Stimulated activated naive B cell treated with anti-CD40 and anti-IgM and Interleukin-4, amounts not matched to agents 10 μg/mL and 1 μg/mL and 100 μg/mL, for 72 hours (primary cell): Measurements from ENCODE around the gene SLC25A26.

ENCODE experiments used
- ATAC-seq, 2 donors: fragments of 150-1000 bp; cut with Tn5 transposase; replicated peaks; 2 replicates each; pipeline ENCODE4 v1.10.0; 2021; ENCODE audit warnings: moderate library complexity in 1 of 2
- DNase-seq: peaks from one replicate; pipeline ENCODE4 v3.0.0; 2021
- H3K27ac Mint-ChIP-seq: one replicate; pipeline ENCODE4 v1.8.0; 2022; ENCODE audit warnings: mild to moderate bottlenecking, mixed read lengths
- H3K27me3 Mint-ChIP-seq, 2 donors: one replicate each; pipeline ENCODE4 v1.8.0; 2022; ENCODE audit warnings: mixed read lengths in 2 of 2
- H3K36me3 Mint-ChIP-seq, 2 donors: one replicate each; pipeline ENCODE4 v1.8.0; 2022; ENCODE audit warnings: mixed read lengths in 2 of 2, mild to moderate bottlenecking in 1 of 2
- H3K4me1 Mint-ChIP-seq, 2 donors: one replicate each; pipeline ENCODE4 v1.8.0; 2022; ENCODE audit warnings: mixed read lengths in 2 of 2, mild to moderate bottlenecking in 1 of 2
- H3K4me3 Mint-ChIP-seq, 2 donors: one replicate each; pipeline ENCODE4 v1.8.0; 2022; ENCODE audit warnings: mild to moderate bottlenecking in 2 of 2, mixed read lengths in 2 of 2, moderate library complexity in 1 of 2
- H3K9me3 Mint-ChIP-seq, 2 donors: one replicate each; pipeline ENCODE4 v1.8.0; 2022; ENCODE audit warnings: mixed read lengths in 2 of 2, mild to moderate bottlenecking in 1 of 2

Gene SLC25A26

GRCh38 chr3:66366747-66367146, 145.9 kb downstream of the SLC25A26 start:
- no peak overlapping the region for H3K27ac Mint-ChIP-seq
- H3K27me3 Mint-ChIP-seq, result no peaks in the 10 kb centered on the region
- DNase-seq (no peak), ATAC-seq (no peak)
- H3K4me3 Mint-ChIP-seq, result no peak overlapping the region
- H3K4me1 Mint-ChIP-seq, result peaks cover 0 to 5% of the 10 kb centered on the region in 2 donors
- H3K9me3 Mint-ChIP-seq, result no peaks in the 10 kb centered on the region
- peaks cover 16 to 30% of the 10 kb centered on the region in 2 donors for H3K36me3 Mint-ChIP-seq

- no peak overlapping the region for H3K27ac Mint-ChIP-seq
- ATAC-seq (no peak), DNase-seq (no peak)
- no peaks in the 10 kb centered on the region for H3K27me3 Mint-ChIP-seq
- H3K9me3 Mint-ChIP-seq, result no peaks in the 10 kb centered on the region
- H3K4me3 Mint-ChIP-seq, result no peak overlapping the region
- H3K4me1 Mint-ChIP-seq, result peaks cover 5% of the 10 kb centered on the region in 2 donors
- peaks cover 16 to 23% of the 10 kb centered on the region in 2 donors for H3K36me3 Mint-ChIP-seq
Observed at GRCh38 chr3:66367979-66368378, 147.2 kb downstream of the SLC25A26 start.

- DNase-seq, result no peak
- ATAC-seq, result no peak
- Mint-ChIP-seq H3K4me1 (peaks cover 5% of the 10 kb centered on the region in 2 donors), H3K36me3 (peaks cover 16 to 27% of the 10 kb centered on the region in 2 donors), H3K4me3 (no peak overlapping the region), H3K9me3 (no peaks in the 10 kb centered on the region), H3K27me3 (no peaks in the 10 kb centered on the region), H3K27ac (no peak overlapping the region)
Observed at GRCh38 chr3:66370179-66370578, 149.4 kb downstream of the SLC25A26 start.

DNA sequence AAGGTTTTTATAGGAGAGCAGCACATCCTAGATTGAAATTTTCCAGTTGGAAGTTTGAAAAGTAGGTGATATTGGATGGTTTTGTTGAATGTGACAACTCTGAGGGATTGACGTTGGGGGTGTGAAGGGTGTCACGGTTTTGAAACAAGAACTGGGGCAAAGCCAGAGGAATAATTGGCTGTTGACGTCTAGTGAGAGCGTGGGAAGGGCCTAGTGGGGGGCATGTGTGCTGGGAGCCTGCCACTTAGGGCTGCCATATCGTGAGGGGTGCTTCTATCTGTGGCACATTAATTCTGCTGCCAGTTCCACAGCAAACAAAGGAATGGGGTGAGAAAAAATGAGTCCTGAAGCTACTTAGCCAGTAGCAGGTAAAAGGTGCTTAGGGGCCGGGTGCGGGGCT, 150.6 kb downstream of the SLC25A26 start:
- Mint-ChIP-seq H3K9me3 (no peaks in the 10 kb centered on the region), H3K27ac (no peak overlapping the region), H3K36me3 (peaks cover 16 to 35% of the 10 kb centered on the region in 2 donors), H3K4me1 (peaks cover 3 to 5% of the 10 kb centered on the region in 2 donors), H3K4me3 (no peak overlapping the region), H3K27me3 (no peaks in the 10 kb centered on the region)
- ATAC-seq, result no peak
- no peak for DNase-seq

DNA sequence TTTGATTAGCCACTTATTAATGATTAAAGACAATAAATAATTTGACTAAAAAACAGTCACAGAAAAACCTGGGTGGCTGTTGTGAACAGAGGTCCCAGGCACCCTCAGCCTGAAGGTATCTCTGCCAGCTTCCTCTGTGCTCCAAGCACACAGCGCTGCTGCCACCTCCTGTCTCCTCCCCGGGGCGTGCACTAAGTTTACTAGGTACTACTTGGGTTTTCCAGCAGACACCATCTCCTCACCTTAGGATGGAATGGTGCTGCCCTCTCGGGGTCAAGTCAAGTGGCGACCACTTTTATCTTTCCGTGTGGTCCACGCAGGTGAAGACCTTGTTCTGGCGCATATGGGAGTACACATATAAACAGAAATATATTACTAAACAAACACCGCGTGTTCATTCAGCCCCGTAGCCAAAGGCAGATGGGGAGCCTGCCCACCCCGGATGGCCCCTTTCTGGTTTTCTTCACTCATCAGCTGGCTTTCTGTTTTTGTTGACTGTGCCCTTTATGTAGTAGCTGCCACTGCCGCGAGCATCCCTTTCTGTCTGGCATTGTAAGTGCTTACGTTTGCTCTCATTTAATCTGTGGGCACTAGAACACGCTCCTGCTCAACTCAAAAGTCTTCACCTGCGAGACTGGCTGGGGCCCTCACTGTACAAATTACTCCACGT, 152.0 kb downstream of the SLC25A26 start:
- ATAC-seq, result peak in 1 of 2 donors; percentile 39
- no peak overlapping the region for H3K4me3 Mint-ChIP-seq
- H3K36me3 Mint-ChIP-seq, result peaks cover 19 to 40% of the 10 kb centered on the region in 2 donors
- H3K4me1 Mint-ChIP-seq, result peaks cover 3 to 5% of the 10 kb centered on the region in 2 donors
- no peak for DNase-seq
- no peaks in the 10 kb centered on the region for H3K9me3 Mint-ChIP-seq
- no peak overlapping the region for H3K27ac Mint-ChIP-seq
- no peaks in the 10 kb centered on the region for H3K27me3 Mint-ChIP-seq

DNA sequence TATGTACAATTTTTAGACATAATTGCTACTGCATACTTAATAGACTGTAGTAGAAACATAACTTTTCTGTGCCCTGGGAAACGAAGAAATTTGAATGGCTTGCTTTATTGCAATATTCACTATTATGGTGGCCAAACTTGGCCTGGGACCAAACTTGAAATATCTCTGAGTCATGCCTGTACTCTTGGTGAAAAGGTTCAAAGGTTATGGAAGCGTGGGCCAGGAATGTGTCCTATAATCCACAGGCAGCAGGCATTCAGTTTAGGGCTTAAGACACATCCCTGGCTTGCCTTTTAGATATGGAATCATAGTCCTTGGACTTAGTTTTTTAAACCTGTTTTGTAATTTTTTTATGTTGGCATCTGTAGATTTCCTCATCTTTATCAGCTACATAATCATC, 155.8 kb downstream of the SLC25A26 start:
- no peak for DNase-seq
- H3K4me1 Mint-ChIP-seq, result peaks cover 0 to 5% of the 10 kb centered on the region in 2 donors
- H3K36me3 Mint-ChIP-seq, result peaks cover 19 to 52% of the 10 kb centered on the region in 2 donors
- no peaks in the 10 kb centered on the region for H3K9me3 Mint-ChIP-seq
- H3K4me3 Mint-ChIP-seq, result no peak overlapping the region
- no peak overlapping the region for H3K27ac Mint-ChIP-seq
- no peak for ATAC-seq
- H3K27me3 Mint-ChIP-seq, result no peaks in the 10 kb centered on the region

- DNase-seq (no peak), ATAC-seq (no peak)
- H3K27ac Mint-ChIP-seq, result no peak overlapping the region
- H3K9me3 Mint-ChIP-seq, result no peaks in the 10 kb centered on the region
- peaks cover 0 to 2% of the 10 kb centered on the region in 2 donors for H3K4me1 Mint-ChIP-seq
- H3K4me3 Mint-ChIP-seq, result no peak overlapping the region
- H3K36me3 Mint-ChIP-seq, result peaks cover 29 to 60% of the 10 kb centered on the region in 2 donors
- no peaks in the 10 kb centered on the region for H3K27me3 Mint-ChIP-seq
Observed at GRCh38 chr3:66377800-66378199, 157.0 kb downstream of the SLC25A26 start.

DNA sequence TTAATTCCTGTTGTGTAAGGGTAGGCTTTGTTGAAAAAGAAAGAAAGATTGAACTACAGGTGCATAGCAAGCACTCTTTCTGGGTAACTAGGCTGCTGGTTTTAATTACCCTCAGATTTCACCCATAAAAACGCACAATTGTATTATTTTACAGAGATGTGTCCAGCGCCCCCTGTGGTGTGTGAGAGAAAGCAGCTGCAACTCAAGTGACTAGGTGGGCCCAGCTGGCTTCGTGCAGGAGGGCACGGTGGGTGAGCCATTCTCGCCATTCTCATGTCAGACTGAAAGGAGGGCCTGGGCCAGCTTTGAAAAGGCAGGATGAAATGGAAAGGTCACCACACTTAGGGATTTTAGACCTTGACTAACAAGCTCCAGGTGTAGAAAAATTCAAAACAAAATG, 157.5 kb downstream of the SLC25A26 start:
- DNase-seq (no peak), ATAC-seq (no peak)
- no peaks in the 10 kb centered on the region for H3K27me3 Mint-ChIP-seq
- no peak overlapping the region for H3K27ac Mint-ChIP-seq
- H3K36me3 Mint-ChIP-seq, result peaks cover 33 to 60% of the 10 kb centered on the region in 2 donors
- H3K4me1 Mint-ChIP-seq, result peaks cover 0 to 2% of the 10 kb centered on the region in 2 donors
- no peak overlapping the region for H3K4me3 Mint-ChIP-seq
- H3K9me3 Mint-ChIP-seq, result no peaks in the 10 kb centered on the region

GRCh38 chr3:66379565-66379964, 158.8 kb downstream of the SLC25A26 start:
- H3K27ac Mint-ChIP-seq, result no peak overlapping the region
- no peak for ATAC-seq
- peaks cover 0 to 2% of the 10 kb centered on the region in 2 donors for H3K4me1 Mint-ChIP-seq
- no peaks in the 10 kb centered on the region for H3K27me3 Mint-ChIP-seq
- H3K4me3 Mint-ChIP-seq, result no peak overlapping the region
- DNase-seq, result no peak
- peaks cover 45 to 67% of the 10 kb centered on the region in 2 donors for H3K36me3 Mint-ChIP-seq
- H3K9me3 Mint-ChIP-seq, result no peaks in the 10 kb centered on the region

DNA sequence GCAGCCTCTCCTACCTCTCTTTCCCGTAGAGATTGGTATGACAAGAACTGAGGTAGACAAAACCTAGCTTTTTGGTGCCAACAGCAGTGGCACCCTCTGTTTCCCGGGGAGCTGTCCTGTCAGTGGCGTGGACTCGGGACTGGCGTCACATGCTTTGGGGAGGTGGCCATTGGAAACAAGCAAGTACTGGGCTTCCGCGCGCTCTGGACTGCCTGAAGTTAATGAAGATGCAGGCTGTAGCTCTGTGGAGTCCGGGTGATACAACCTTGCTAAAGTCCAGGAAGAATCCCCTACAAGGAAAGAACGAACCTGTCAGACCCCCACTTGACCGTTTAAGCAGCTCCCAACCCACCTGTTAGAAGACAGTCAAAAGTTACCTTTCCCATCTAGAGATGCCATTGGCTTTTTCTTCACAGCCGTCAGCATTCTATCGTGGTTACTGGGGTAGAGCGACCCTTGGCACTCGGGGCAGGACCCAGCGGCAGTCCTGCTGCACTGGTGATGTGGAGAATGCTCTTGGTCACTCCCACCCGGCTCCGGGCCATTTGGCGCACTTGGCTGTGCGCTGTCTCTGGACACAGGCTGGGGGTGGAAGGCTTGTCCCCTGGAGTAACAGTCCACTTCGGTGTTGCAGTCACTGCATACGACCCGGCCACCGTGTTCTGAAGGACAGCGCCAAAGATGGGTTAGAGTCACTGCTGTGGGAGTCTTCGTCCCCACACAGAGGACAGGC, 159.6 kb downstream of the SLC25A26 start:
- Mint-ChIP-seq H3K36me3 (peaks cover 52 to 75% of the 10 kb centered on the region in 2 donors), H3K4me3 (no peak overlapping the region), H3K9me3 (no peaks in the 10 kb centered on the region), H3K27ac (no peak overlapping the region), H3K27me3 (no peaks in the 10 kb centered on the region), H3K4me1 (peaks cover 1 to 2% of the 10 kb centered on the region in 2 donors)
- DNase-seq (no peak), ATAC-seq (no peak)

- ATAC-seq (no peak), DNase-seq (no peak)
- peaks cover 55 to 76% of the 10 kb centered on the region in 2 donors for H3K36me3 Mint-ChIP-seq
- no peaks in the 10 kb centered on the region for H3K9me3 Mint-ChIP-seq
- no peaks in the 10 kb centered on the region for H3K27me3 Mint-ChIP-seq
- H3K4me1 Mint-ChIP-seq, result peaks cover 14% of the 10 kb centered on the region in 2 donors
- H3K27ac Mint-ChIP-seq, result no peak overlapping the region
- H3K4me3 Mint-ChIP-seq, result no peak overlapping the region
Observed at GRCh38 chr3:66381626-66382025, 160.8 kb downstream of the SLC25A26 start.

GRCh38 chr3:66382142-66382541, 161.3 kb downstream of the SLC25A26 start:
- peaks cover 19% of the 10 kb centered on the region in 2 donors for H3K4me1 Mint-ChIP-seq
- no peak for ATAC-seq

GRCh38 chr3:66383023-66383422, 162.2 kb downstream of the SLC25A26 start:
- no peak overlapping the region for H3K4me3 Mint-ChIP-seq
- no peaks in the 10 kb centered on the region for H3K9me3 Mint-ChIP-seq
- H3K27ac Mint-ChIP-seq, result no peak overlapping the region
- no peak for ATAC-seq
- no peak for DNase-seq
- H3K4me1 Mint-ChIP-seq, result peaks cover 21 to 24% of the 10 kb centered on the region in 2 donors
- H3K36me3 Mint-ChIP-seq, result peaks cover 50 to 75% of the 10 kb centered on the region in 2 donors
- H3K27me3 Mint-ChIP-seq, result no peaks in the 10 kb centered on the region

More at GRCh38 chr3:66382142-66382541, 161.3 kb downstream of the SLC25A26 start:
- DNase-seq, result no peak
- H3K27me3 Mint-ChIP-seq, result no peaks in the 10 kb centered on the region
- H3K27ac Mint-ChIP-seq, result no peak overlapping the region
- peaks cover 55 to 77% of the 10 kb centered on the region in 2 donors for H3K36me3 Mint-ChIP-seq
- H3K4me3 Mint-ChIP-seq, result no peak overlapping the region
- no peaks in the 10 kb centered on the region for H3K9me3 Mint-ChIP-seq

DNA sequence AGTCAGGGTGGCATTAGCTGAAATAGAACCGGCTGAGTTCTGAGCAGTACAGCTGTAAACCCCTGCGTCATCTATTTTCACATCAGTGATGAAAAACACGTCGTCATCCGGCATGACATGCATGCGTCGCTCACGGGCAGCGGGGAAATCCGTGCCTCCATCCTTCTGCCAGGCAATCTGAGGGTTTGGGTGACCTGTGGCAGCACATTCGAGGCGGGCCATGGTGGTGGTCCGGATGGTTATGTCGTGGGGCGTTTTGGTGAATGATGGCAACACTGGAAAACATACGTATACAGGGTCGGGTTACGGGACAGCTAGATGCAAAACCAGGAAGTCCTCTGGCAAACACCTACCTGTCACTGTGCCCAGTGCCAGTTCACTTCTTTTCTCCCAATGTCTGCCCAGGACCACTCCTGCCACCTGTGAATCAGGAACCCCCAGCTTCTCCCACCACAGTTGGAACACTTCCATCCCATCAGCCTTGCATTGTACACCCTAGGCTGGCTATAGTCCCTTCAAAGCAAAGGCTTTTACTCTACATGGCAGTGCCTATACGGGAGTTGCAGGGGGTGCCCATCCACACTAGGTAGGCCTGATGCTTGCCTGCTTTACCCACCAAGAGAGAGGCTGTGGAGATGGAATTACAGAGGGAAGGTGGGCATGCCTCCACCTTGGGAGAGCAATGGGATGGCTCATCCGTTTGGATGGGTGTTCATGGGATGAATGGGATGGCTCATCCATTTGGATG, 163.4 kb downstream of the SLC25A26 start:
- ATAC-seq (no peak), DNase-seq (no peak)
- Mint-ChIP-seq H3K4me3 (no peak overlapping the region), H3K27ac (peak overlapping the region; percentile 75), H3K27me3 (no peaks in the 10 kb centered on the region), H3K4me1 (peaks cover 29 to 32% of the 10 kb centered on the region in 2 donors), H3K36me3 (peaks cover 46 to 75% of the 10 kb centered on the region in 2 donors), H3K9me3 (peaks cover 0 to 2% of the 10 kb centered on the region in 2 donors)
